HEK293 (cell line): ENCODE measurements around the gene SIDT1.

Experiments used
- ELK4 ChIP-seq: IDR thresholded peaks from 2 replicates; pipeline ENCODE4 v1.6.1; 2011; ENCODE audit warnings: mild to moderate bottlenecking, low read depth, low read length, borderline replicate concordance
- RBAK ChIP-seq: fragments of 450-650 bp; formaldehyde crosslinking; IDR thresholded peaks from 2 replicates; pipeline ENCODE4 v1.5.1; 2016; ENCODE audit warnings: missing biosample characterization, missing genetic modification characterization
- WT1 ChIP-seq: fragments of 450-650 bp; formaldehyde crosslinking; IDR thresholded peaks from 2 replicates; pipeline ENCODE4 v1.5.1; 2016; ENCODE audit warnings: missing biosample characterization, missing genetic modification characterization
- YY1 ChIP-seq: fragments of 450-650 bp; formaldehyde crosslinking; IDR thresholded peaks from 2 replicates; pipeline ENCODE4 v1.5.1; 2018; ENCODE audit warnings: missing biosample characterization, missing genetic modification characterization
- ZBTB8A ChIP-seq: fragments of 450-650 bp; formaldehyde crosslinking; IDR thresholded peaks from 2 replicates; pipeline ENCODE4 v1.5.1; 2016; ENCODE audit warnings: missing biosample characterization, missing genetic modification characterization
- ZNF174 ChIP-seq: fragments of 450-650 bp; formaldehyde crosslinking; IDR thresholded peaks from 2 replicates; pipeline ENCODE4 v1.5.0; 2017; ENCODE audit warnings: missing biosample characterization, mild to moderate bottlenecking, missing genetic modification characterization
- ZNF350 ChIP-seq: fragments of 450-650 bp; formaldehyde crosslinking; IDR thresholded peaks from 2 replicates; pipeline ENCODE4 v1.5.0; 2017; ENCODE audit warnings: missing biosample characterization, mild to moderate bottlenecking, missing genetic modification characterization
- ZNF580 ChIP-seq: fragments of 450-650 bp; formaldehyde crosslinking; IDR thresholded peaks from 2 replicates; pipeline ENCODE4 v1.5.1; 2016; ENCODE audit warnings: missing biosample characterization, missing genetic modification characterization
- TF ChIP-seq, protein P1 (sequence below): fragments of 450-650 bp; formaldehyde crosslinking; IDR thresholded peaks from 2 replicates; pipeline ENCODE4 v1.5.1; 2016; ENCODE audit warnings: missing biosample characterization, missing genetic modification characterization
- TF ChIP-seq, protein P2 (sequence below): fragments of 450-650 bp; formaldehyde crosslinking; IDR thresholded peaks from 2 replicates; pipeline ENCODE4 v1.5.1; 2016; ENCODE audit warnings: missing biosample characterization, missing genetic modification characterization, low read depth

GRCh38 chr3:113668015-113668414, 135.7 kb downstream of the SIDT1 start:
- no peak for TF ChIP-seq ZBTB8A (tag by site-specific recombination)
- TF ChIP-seq, protein P1, sequence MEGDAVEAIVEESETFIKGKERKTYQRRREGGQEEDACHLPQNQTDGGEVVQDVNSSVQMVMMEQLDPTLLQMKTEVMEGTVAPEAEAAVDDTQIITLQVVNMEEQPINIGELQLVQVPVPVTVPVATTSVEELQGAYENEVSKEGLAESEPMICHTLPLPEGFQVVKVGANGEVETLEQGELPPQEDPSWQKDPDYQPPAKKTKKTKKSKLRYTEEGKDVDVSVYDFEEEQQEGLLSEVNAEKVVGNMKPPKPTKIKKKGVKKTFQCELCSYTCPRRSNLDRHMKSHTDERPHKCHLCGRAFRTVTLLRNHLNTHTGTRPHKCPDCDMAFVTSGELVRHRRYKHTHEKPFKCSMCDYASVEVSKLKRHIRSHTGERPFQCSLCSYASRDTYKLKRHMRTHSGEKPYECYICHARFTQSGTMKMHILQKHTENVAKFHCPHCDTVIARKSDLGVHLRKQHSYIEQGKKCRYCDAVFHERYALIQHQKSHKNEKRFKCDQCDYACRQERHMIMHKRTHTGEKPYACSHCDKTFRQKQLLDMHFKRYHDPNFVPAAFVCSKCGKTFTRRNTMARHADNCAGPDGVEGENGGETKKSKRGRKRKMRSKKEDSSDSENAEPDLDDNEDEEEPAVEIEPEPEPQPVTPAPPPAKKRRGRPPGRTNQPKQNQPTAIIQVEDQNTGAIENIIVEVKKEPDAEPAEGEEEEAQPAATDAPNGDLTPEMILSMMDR (tag by site-specific recombination): no peak
- no peak for TF ChIP-seq YY1 (tag by site-specific recombination)
- TF ChIP-seq, protein P2, sequence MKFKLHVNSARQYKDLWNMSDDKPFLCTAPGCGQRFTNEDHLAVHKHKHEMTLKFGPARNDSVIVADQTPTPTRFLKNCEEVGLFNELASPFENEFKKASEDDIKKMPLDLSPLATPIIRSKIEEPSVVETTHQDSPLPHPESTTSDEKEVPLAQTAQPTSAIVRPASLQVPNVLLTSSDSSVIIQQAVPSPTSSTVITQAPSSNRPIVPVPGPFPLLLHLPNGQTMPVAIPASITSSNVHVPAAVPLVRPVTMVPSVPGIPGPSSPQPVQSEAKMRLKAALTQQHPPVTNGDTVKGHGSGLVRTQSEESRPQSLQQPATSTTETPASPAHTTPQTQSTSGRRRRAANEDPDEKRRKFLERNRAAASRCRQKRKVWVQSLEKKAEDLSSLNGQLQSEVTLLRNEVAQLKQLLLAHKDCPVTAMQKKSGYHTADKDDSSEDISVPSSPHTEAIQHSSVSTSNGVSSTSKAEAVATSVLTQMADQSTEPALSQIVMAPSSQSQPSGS (tag by site-specific recombination): no peak
- no peak for TF ChIP-seq ZNF580 (tag by site-specific recombination)
- TF ChIP-seq ZNF350 (tag by site-specific recombination): no peak
- TF ChIP-seq RBAK (tag by site-specific recombination): no peak
- TF ChIP-seq ZNF174: no peak
- no peak for TF ChIP-seq ELK4
- TF ChIP-seq WT1 (tag by site-specific recombination): no peak
